RPMI7951 (cell line): ENCODE measurements around the gene COMMD10. TPM values are rescaled to one million over a fixed set of nuclear protein-coding genes. Genes with fewer than 3 reads are reported as not detected.

Experiments used
- DNase-seq: peaks from one replicate; pipeline ENCODE4 v3.0.0-alpha.2; 2012; ENCODE audit warnings: low read depth
- total RNA-seq: library from RNA; depleted of rRNA; stranded (reverse); fragments of >200 nt; shearing (Covaris generic); gene quantifications from 2 replicates; pipeline ENCODE4 v1.2.3, GENCODE V29; 2014

COMMD10 gene
- total RNA-seq, 1 experiment from 2014 or later: 57.1 TPM

GRCh38 chr5:116216246-116216645 lies 131.4 kb downstream of the COMMD10 start:
- no peak for DNase-seq

- DNase-seq: no peak
Observed at GRCh38 chr5:116225281-116225922, 140.6 kb downstream of the COMMD10 start.

- DNase-seq: no peak
Observed at GRCh38 chr5:116229131-116229689, 144.4 kb downstream of the COMMD10 start.

- no peak for DNase-seq
Observed at GRCh38 chr5:116231288-116231687, 146.5 kb downstream of the COMMD10 start.

GRCh38 chr5:116234681-116235080 lies 149.9 kb downstream of the COMMD10 start:
- no peak for DNase-seq

- peak; percentile 1 for DNase-seq
Observed at GRCh38 chr5:116237917-116238500, 153.2 kb downstream of the COMMD10 start.

GRCh38 chr5:116242343-116242742 lies 157.5 kb downstream of the COMMD10 start:
- DNase-seq: peak; percentile 2

GRCh38 chr5:116248432-116248831 lies 163.6 kb downstream of the COMMD10 start:
- DNase-seq: no peak

- DNase-seq: no peak
Observed at GRCh38 chr5:116249648-116250047, 164.8 kb downstream of the COMMD10 start.

GRCh38 chr5:116256717-116257116 lies 171.9 kb downstream of the COMMD10 start:
- no peak for DNase-seq

GRCh38 chr5:116265471-116265870 lies 180.6 kb downstream of the COMMD10 start:
- DNase-seq: no peak

GRCh38 chr5:116271446-116272025 lies 186.7 kb downstream of the COMMD10 start:
- DNase-seq: peak; percentile 59

- DNase-seq: peak; percentile 28
Observed at GRCh38 chr5:116272281-116272941, 187.6 kb downstream of the COMMD10 start.

- peak; percentile 3 for DNase-seq
Observed at GRCh38 chr5:116273448-116274242, 188.8 kb downstream of the COMMD10 start.

- DNase-seq: no peak
Observed at GRCh38 chr5:116274251-116274650, 189.4 kb downstream of the COMMD10 start.

- DNase-seq: no peak
Observed at GRCh38 chr5:116275282-116275681, 190.5 kb downstream of the COMMD10 start.

GRCh38 chr5:116276952-116277351 lies 192.1 kb downstream of the COMMD10 start:
- no peak for DNase-seq

GRCh38 chr5:116280149-116280803 lies 195.5 kb downstream of the COMMD10 start:
- no peak for DNase-seq

GRCh38 chr5:116281309-116281708 lies 196.5 kb downstream of the COMMD10 start:
- peak; percentile 4 for DNase-seq

- no peak for DNase-seq
Observed at GRCh38 chr5:116288524-116288923, 203.7 kb downstream of the COMMD10 start.

GRCh38 chr5:116289276-116289675 lies 204.5 kb downstream of the COMMD10 start:
- DNase-seq: no peak
